GM12874 (cell line): ENCODE data around the gene NCAN.

ENCODE experiments used
- CTCF ChIP-seq: IDR thresholded peaks from 2 replicates; pipeline ENCODE4 v1.5.1; 2011; ENCODE audit warnings: low read depth, mild to moderate bottlenecking, control low read depth, low read length, moderate library complexity; ENCODE audit not compliant: insufficient read depth

NCAN gene

GRCh38 chr19:19260417-19261214 lies 48.9 kb downstream of the NCAN start:
- no peak for TF ChIP-seq CTCF

GRCh38 chr19:19261350-19262189 lies 49.8 kb downstream of the NCAN start:
- TF ChIP-seq CTCF, result no peak

- TF ChIP-seq CTCF, result no peak
Measured at GRCh38 chr19:19262190-19263057, 50.7 kb downstream of the NCAN start.

- no peak for TF ChIP-seq CTCF
Measured at GRCh38 chr19:19263886-19264487, 52.2 kb downstream of the NCAN start.

- TF ChIP-seq CTCF, result no peak
Measured at GRCh38 chr19:19267305-19267704, 55.5 kb downstream of the NCAN start.

GRCh38 chr19:19268453-19269385 lies 57.0 kb downstream of the NCAN start:
- TF ChIP-seq CTCF, result no peak
